ENCODE results near the gene PTPN14.

DNA sequence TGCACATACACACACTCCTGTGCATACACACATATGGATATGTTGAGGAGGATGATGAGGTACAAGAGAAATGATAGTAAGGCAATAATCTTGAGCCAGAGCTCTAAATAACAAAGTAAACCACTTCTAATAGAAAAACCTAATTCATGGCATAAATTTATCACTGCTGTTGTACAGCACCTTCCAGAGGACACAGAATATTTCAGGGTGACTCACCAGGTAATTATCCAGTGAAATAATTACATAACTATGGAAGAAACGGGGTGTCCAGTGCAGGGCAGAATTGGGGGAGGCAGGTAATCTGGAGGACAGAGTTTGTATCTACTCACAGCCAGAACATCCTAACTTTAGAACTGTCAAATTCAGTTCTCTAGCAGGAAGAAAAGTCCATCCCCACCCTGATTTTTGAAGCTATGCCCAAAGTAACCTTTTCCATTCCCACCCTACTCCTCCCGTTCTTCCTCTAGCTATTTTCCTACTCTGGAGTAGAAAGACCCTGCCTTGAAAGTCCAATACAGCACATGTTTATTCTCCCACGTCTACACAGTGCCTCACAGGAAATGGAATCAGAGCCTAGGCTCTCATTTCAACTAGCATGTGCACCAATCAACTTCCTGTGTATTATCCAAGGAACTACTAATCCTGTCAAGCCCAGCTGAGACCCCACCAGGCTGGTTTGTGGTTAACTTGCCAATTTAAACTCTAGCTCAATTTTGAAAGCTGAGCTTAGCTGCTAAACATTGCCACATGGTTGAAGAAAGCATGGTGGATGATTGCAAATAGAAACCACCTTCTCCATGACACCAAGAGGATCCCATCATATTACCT lies 96.6 kb downstream of the PTPN14 start:
- TF ChIP-seq, protein P1, sequence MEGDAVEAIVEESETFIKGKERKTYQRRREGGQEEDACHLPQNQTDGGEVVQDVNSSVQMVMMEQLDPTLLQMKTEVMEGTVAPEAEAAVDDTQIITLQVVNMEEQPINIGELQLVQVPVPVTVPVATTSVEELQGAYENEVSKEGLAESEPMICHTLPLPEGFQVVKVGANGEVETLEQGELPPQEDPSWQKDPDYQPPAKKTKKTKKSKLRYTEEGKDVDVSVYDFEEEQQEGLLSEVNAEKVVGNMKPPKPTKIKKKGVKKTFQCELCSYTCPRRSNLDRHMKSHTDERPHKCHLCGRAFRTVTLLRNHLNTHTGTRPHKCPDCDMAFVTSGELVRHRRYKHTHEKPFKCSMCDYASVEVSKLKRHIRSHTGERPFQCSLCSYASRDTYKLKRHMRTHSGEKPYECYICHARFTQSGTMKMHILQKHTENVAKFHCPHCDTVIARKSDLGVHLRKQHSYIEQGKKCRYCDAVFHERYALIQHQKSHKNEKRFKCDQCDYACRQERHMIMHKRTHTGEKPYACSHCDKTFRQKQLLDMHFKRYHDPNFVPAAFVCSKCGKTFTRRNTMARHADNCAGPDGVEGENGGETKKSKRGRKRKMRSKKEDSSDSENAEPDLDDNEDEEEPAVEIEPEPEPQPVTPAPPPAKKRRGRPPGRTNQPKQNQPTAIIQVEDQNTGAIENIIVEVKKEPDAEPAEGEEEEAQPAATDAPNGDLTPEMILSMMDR (IDR thresholded peaks at IDR 0.05), result no peak
- no peak for TF ChIP-seq POLR2A (IDR thresholded peaks at IDR 0.05)
